ENCODE data around the gene OSBPL1A. TPM values are rescaled to one million over a fixed set of nuclear protein-coding genes. Genes with fewer than 3 reads are reported as not detected.

Gene OSBPL1A
- total RNA-seq, 2 experiments from 2014 or later: 2.9 to 3.4 TPM

DNA sequence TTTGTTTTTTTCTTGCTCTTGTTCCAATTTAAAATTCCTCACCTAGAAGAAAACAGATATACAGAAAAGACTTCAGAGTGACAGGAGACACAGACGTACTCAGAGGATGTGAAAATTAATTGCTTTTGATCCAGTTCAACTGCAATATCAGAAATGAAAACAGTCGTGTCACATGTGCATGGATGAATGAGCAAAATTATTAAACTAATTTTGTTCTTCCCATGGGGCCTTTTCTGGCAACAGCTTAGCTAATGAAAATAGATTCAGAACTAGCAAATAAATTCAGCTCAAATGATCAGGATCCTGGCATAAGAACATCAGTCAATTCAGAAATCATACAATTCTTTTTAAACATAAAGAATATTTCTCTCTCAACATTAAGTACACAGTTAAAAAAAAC, 158.3 kb downstream of the OSBPL1A start:
- Mint-ChIP-seq H3K36me3 (ENCODE audit: low read depth) (no peaks in the 10 kb centered on the region), H3K27me3 (no peaks in the 10 kb centered on the region), H3K4me3 (no peak overlapping the region), H3K4me1 (no peaks in the 10 kb centered on the region), H3K27ac (no peak overlapping the region), H3K9me3 (ENCODE audit: low read depth) (no peaks in the 10 kb centered on the region)
- ChIA-PET POLR2A (no interaction called here), CTCF (no interaction called here)
- intact Hi-C loops (cut with DNase I, micrococcal nuclease): no loop called here
- DNase-seq (no peak), ATAC-seq (no peak)

- intact Hi-C loops (cut with DNase I, micrococcal nuclease): no loop called here
- no peak overlapping the region for H3K27ac Mint-ChIP-seq
- H3K9me3 Mint-ChIP-seq (ENCODE audit: low read depth): no peaks in the 10 kb centered on the region
- ChIA-PET CTCF (no interaction called here), POLR2A (no interaction called here)
- H3K4me3 Mint-ChIP-seq: no peak overlapping the region
- H3K36me3 Mint-ChIP-seq (ENCODE audit: low read depth): no peaks in the 10 kb centered on the region
- ATAC-seq (no peak), DNase-seq (no peak)
- no peaks in the 10 kb centered on the region for H3K27me3 Mint-ChIP-seq
- no peaks in the 10 kb centered on the region for H3K4me1 Mint-ChIP-seq
Measured at GRCh38 chr18:24238387-24238786, 159.2 kb downstream of the OSBPL1A start.

DNA sequence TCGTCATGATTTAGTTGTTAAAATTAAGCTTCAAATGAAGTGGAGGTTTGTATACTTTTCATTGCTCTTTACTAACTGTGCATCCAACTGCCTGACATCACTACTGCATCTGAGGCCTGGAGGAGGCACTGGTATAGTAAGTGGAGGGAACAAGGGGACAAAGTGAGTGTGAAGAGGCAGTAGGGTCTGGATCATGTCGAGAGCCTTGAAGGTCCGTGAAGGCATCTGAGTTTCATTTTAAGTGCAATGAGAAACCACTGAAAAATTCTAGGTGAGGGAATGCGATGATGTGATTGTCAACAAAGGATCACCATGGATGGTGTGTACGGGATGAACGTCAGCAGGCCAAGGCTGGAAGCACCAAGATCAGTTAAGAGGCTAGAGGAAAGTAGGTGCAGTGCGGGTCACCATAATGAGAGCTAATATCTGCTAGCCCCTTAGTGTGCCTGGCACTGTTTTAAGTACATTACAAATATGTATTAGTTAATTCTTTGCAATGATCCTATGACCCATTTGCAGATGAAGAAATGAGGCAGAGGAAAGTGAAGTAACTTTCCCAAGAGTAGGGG, 162.7 kb downstream of the OSBPL1A start:
- no peaks in the 10 kb centered on the region for H3K4me1 Mint-ChIP-seq
- CTCF ChIA-PET: interaction anchor here (0.8 kb wide), 1 partner anchor 253 kb away, joined by 3 read pairs; no protein-coding TSS in a partner anchor

DNA sequence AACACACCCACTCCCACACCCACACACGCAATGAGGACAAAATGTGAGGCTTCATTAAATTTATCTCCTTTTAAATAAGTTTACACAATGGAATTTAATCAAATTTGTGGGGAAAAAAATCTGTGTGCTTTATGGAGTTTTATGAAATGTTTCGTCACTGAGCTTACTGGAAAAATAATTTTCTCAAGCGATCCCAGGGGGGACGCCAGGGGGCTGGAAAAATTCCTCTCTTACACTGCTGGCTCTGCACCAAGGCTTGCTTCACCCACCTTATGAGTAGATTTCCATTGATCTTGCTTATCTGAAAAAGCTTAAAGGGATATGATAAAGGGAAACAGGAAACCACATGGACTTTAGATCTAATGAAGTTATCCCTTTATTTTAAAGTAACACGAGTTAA, 163.3 kb downstream of the OSBPL1A start:
- Mint-ChIP-seq H3K27ac (no peak overlapping the region), H3K4me1 (no peaks in the 10 kb centered on the region), H3K36me3 (ENCODE audit: low read depth) (no peaks in the 10 kb centered on the region), H3K4me3 (no peak overlapping the region), H3K27me3 (no peaks in the 10 kb centered on the region), H3K9me3 (ENCODE audit: low read depth) (no peaks in the 10 kb centered on the region)
- ChIA-PET POLR2A (no interaction called here), CTCF (interaction anchor here (0.8 kb wide), 1 partner anchor 254 kb away, joined by 3 read pairs; no protein-coding TSS in a partner anchor)
- DNase-seq: no peak
- intact Hi-C loops (cut with DNase I, micrococcal nuclease): no loop called here
- no peak for ATAC-seq

More for the DNA sequence above, 162.7 kb downstream of the OSBPL1A start:
- Mint-ChIP-seq H3K27me3 (no peaks in the 10 kb centered on the region), H3K27ac (no peak overlapping the region), H3K4me3 (no peak overlapping the region), H3K9me3 (ENCODE audit: low read depth) (no peaks in the 10 kb centered on the region), H3K36me3 (ENCODE audit: low read depth) (no peaks in the 10 kb centered on the region)
- intact Hi-C loops (cut with DNase I, micrococcal nuclease): no loop called here
- ATAC-seq (no peak), DNase-seq (no peak)
- POLR2A ChIA-PET: no interaction called here

- H3K4me1 Mint-ChIP-seq: no peaks in the 10 kb centered on the region
- H3K27ac Mint-ChIP-seq: no peak overlapping the region
- no peak for DNase-seq
- ChIA-PET CTCF (no interaction called here), POLR2A (no interaction called here)
- peaks cover 2% of the 10 kb centered on the region for H3K27me3 Mint-ChIP-seq
- intact Hi-C loops (cut with DNase I, micrococcal nuclease): no loop called here
- ATAC-seq: no peak
- H3K36me3 Mint-ChIP-seq (ENCODE audit: low read depth): no peaks in the 10 kb centered on the region
- H3K9me3 Mint-ChIP-seq (ENCODE audit: low read depth): no peaks in the 10 kb centered on the region
- H3K4me3 Mint-ChIP-seq: no peak overlapping the region
Measured at GRCh38 chr18:24232800-24233199, 164.8 kb downstream of the OSBPL1A start.

- no peaks in the 10 kb centered on the region for H3K9me3 Mint-ChIP-seq (ENCODE audit: low read depth)
- POLR2A ChIA-PET: no interaction called here
Measured at GRCh38 chr18:24231773-24232735, 165.6 kb downstream of the OSBPL1A start.

GRCh38 chr18:24230766-24231165, 166.9 kb downstream of the OSBPL1A start:
- no peaks in the 10 kb centered on the region for H3K9me3 Mint-ChIP-seq (ENCODE audit: low read depth)
- H3K27ac Mint-ChIP-seq: no peak overlapping the region
- no peak overlapping the region for H3K4me3 Mint-ChIP-seq
- H3K36me3 Mint-ChIP-seq (ENCODE audit: low read depth): no peaks in the 10 kb centered on the region
- no peak for DNase-seq
- no peak for ATAC-seq
- ChIA-PET CTCF (no interaction called here), POLR2A (no interaction called here)
- H3K27me3 Mint-ChIP-seq: peaks cover 2% of the 10 kb centered on the region
- no peaks in the 10 kb centered on the region for H3K4me1 Mint-ChIP-seq
- intact Hi-C loops (cut with DNase I, micrococcal nuclease): no loop called here

More at GRCh38 chr18:24231773-24232735, 165.6 kb downstream of the OSBPL1A start:
- H3K27ac Mint-ChIP-seq: no peak overlapping the region
- no peaks in the 10 kb centered on the region for H3K36me3 Mint-ChIP-seq (ENCODE audit: low read depth)
- DNase-seq (no peak), ATAC-seq (no peak)
- H3K27me3 Mint-ChIP-seq: peaks cover 2% of the 10 kb centered on the region
- intact Hi-C loops (cut with DNase I, micrococcal nuclease): no loop called here
- no peaks in the 10 kb centered on the region for H3K4me1 Mint-ChIP-seq
- H3K4me3 Mint-ChIP-seq: no peak overlapping the region
- CTCF ChIA-PET: no interaction called here

DNA sequence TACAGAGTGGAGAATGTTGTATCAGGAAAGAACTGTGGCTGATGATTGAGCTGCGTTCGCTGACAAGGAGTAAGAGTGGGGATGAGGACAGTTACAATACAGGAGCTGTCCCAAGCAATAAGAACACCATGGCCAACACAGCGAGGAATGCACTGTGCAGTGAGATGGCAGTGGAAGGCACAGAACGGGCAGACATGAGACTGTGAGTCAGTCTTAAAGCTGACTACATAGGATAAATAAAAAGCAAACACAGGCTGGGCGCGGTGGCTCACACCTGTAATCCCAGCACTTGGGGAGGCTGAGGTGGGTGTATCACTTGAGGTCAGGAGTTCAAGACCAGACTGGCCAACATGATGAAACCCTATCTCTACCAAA, 169.0 kb downstream of the OSBPL1A start:
- Mint-ChIP-seq H3K4me3 (no peak overlapping the region), H3K9me3 (ENCODE audit: low read depth) (no peaks in the 10 kb centered on the region), H3K36me3 (ENCODE audit: low read depth) (no peaks in the 10 kb centered on the region), H3K27ac (no peak overlapping the region), H3K27me3 (peaks cover 2% of the 10 kb centered on the region), H3K4me1 (no peaks in the 10 kb centered on the region)
- ChIA-PET POLR2A (no interaction called here), CTCF (no interaction called here)
- DNase-seq: no peak
- intact Hi-C loops (cut with DNase I, micrococcal nuclease): no loop called here
- ATAC-seq: no peak

DNA sequence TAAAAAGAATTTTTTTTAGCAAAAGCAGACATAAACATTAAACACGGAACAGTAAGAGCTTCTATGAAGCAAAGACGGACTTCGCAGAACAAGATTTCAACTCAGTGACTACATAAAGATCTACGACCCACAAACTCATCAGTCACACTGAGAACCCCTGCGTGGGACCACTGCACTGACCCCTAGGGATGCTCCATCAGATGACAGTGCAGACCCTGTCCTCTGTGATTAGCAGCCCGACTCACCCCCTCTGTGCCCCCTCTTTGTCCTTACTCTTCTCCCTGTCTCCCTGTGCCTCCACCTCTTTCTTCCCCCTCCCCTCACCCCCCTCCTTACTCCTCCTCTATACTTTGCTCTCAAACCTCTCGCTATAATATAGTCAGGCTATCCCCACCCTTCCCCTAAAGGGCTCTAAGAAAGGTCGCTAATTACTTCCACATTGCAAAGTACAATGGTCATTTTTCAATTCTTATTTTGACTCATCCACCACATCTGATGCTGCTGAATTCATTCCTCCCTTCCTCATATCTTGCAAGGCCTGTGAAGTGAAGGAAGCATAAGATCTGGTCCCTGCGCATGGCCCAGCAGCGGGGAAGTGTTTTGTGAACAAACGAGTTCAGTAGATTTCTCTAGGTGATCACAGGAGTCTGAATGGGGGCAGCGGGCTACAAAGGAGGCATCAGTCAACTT, 169.5 kb downstream of the OSBPL1A start:
- no peaks in the 10 kb centered on the region for H3K36me3 Mint-ChIP-seq (ENCODE audit: low read depth)
- H3K4me3 Mint-ChIP-seq: no peak overlapping the region
- H3K4me1 Mint-ChIP-seq: no peaks in the 10 kb centered on the region
- intact Hi-C loops (cut with DNase I, micrococcal nuclease): no loop called here
- no peaks in the 10 kb centered on the region for H3K9me3 Mint-ChIP-seq (ENCODE audit: low read depth)
- no peak for ATAC-seq
- H3K27ac Mint-ChIP-seq: no peak overlapping the region
- DNase-seq: no peak
- peaks cover 2% of the 10 kb centered on the region for H3K27me3 Mint-ChIP-seq
- ChIA-PET POLR2A (no interaction called here), CTCF (no interaction called here)

DNA sequence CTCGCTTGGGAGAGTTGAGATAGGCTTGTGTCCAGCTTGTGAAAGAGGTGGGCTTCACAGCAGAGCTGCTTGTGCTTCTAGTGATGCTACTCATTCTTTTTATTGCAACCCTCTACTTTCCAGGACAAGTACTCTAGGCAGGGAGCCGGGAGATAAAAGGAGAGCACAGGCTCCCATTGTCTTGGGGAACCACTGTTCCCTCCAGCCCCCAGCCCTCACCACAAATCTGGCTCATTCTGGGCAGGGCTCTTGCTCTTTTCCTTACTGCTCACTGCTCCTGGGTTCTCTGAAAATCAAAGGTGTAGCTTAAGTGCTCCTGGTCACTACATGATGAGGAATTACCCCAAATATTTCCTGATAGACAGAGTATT, 177.3 kb downstream of the OSBPL1A start:
- H3K4me3 Mint-ChIP-seq: no peak overlapping the region
- ChIA-PET CTCF (interaction anchor here (0.6 kb wide), 2 partner anchors 44 to 79 kb away, joined by 3 read pairs; no protein-coding TSS in a partner anchor), POLR2A (no interaction called here)
- ATAC-seq (no peak), DNase-seq (no peak)
- no peaks in the 10 kb centered on the region for H3K27me3 Mint-ChIP-seq
- H3K36me3 Mint-ChIP-seq (ENCODE audit: low read depth): no peaks in the 10 kb centered on the region
- no peaks in the 10 kb centered on the region for H3K4me1 Mint-ChIP-seq
- no peaks in the 10 kb centered on the region for H3K9me3 Mint-ChIP-seq (ENCODE audit: low read depth)
- H3K27ac Mint-ChIP-seq: no peak overlapping the region
- intact Hi-C loops (cut with DNase I, micrococcal nuclease): no loop called here

DNA sequence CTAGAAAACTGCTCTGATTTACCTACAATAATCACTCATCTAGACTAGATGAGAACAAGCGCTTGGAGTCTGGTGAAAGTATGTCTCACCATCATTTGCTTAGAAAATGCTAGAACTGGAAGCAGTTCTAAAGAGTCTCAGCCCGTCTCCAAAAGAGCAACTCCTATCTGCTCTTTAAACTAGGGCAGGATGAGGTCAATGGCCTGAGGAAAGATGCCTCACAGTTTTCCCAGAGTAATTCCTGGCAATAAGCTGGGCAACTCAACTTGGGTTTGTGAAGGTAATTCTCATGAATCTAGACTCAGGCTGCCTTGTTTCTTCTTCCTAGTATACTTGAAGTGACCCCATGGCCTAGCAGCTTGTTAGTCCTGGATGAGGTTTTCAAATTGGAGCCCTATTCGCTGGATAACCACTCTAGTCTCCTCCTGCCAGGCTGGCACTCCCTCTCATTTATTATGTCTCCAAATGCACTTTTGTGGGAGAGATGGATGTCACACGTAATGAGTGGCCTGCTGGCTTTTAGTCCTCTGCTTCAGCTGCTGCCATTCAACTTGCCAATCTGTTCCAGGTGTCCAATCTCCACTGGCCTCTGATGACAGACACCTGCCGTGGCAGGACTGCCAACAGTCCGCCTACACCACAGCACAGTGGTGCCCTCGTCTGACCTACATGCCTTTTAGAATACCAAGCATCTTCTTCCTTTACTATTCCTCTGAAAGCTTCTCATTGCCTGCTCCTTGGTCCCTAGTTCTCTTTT, 177.9 kb downstream of the OSBPL1A start:
- ChIA-PET POLR2A (no interaction called here), CTCF (interaction anchor here (0.6 kb wide), 2 partner anchors 44 to 80 kb away, joined by 3 read pairs; no protein-coding TSS in a partner anchor)
- Mint-ChIP-seq H3K36me3 (ENCODE audit: low read depth) (no peaks in the 10 kb centered on the region), H3K9me3 (ENCODE audit: low read depth) (no peaks in the 10 kb centered on the region), H3K4me3 (no peak overlapping the region), H3K4me1 (no peaks in the 10 kb centered on the region), H3K27me3 (no peaks in the 10 kb centered on the region), H3K27ac (no peak overlapping the region)
- intact Hi-C loops (cut with DNase I, micrococcal nuclease): no loop called here
- no peak for ATAC-seq
- DNase-seq: no peak
